ENCODE results near the gene ANO4.

ANO4 gene

GRCh38 chr12:100794441-100795173, at the start of gene ANO4:
ANO4 (plus strand) TSS chr12:100794776; CDS start chr12:100901786, 107,010 bp downstream.
- no peak for DNase-seq

- no peak for DNase-seq
Measured at GRCh38 chr12:100745378-100746071, 49.1 kb upstream of the ANO4 start.

GRCh38 chr12:100752841-100753240, 41.7 kb upstream of the ANO4 start:
- DNase-seq, result no peak

- DNase-seq, result no peak
Measured at GRCh38 chr12:100753837-100754236, 40.7 kb upstream of the ANO4 start.

GRCh38 chr12:100755186-100755585, 39.4 kb upstream of the ANO4 start:
- DNase-seq, result no peak

- no peak for DNase-seq
Measured at GRCh38 chr12:100758083-100758482, 36.5 kb upstream of the ANO4 start.

GRCh38 chr12:100767371-100767770, 27.2 kb upstream of the ANO4 start:
- no peak for DNase-seq

- DNase-seq, result no peak
Measured at GRCh38 chr12:100767950-100768349, 26.6 kb upstream of the ANO4 start.

- no peak for DNase-seq
Measured at GRCh38 chr12:100778967-100779590, 15.5 kb upstream of the ANO4 start.

- DNase-seq, result no peak
Measured at GRCh38 chr12:100789146-100789545, 5.4 kb upstream of the ANO4 start.

- no peak for DNase-seq
Measured at GRCh38 chr12:100789975-100790374, 4.6 kb upstream of the ANO4 start.

GRCh38 chr12:100790552-100790951, 4.0 kb upstream of the ANO4 start:
- DNase-seq, result no peak

- DNase-seq, result no peak
Measured at GRCh38 chr12:100793182-100793581, 1.4 kb upstream of the ANO4 start.

GRCh38 chr12:100795174-100795799, 711 bp downstream of the ANO4 start:
- no peak for DNase-seq

- no peak for DNase-seq
Measured at GRCh38 chr12:100795800-100796179, 1.2 kb downstream of the ANO4 start.

- no peak for DNase-seq
Measured at GRCh38 chr12:100796621-100797020, 2.0 kb downstream of the ANO4 start.

GRCh38 chr12:100797246-100797645, 2.7 kb downstream of the ANO4 start:
- no peak for DNase-seq

- no peak for DNase-seq
Measured at GRCh38 chr12:100797786-100798185, 3.2 kb downstream of the ANO4 start.

- DNase-seq, result no peak
Measured at GRCh38 chr12:100798286-100799160, 3.9 kb downstream of the ANO4 start.

GRCh38 chr12:100799770-100800169, 5.2 kb downstream of the ANO4 start:
- no peak for DNase-seq

GRCh38 chr12:100800723-100801122, 6.1 kb downstream of the ANO4 start:
- DNase-seq, result no peak

GRCh38 chr12:100801320-100801719, 6.7 kb downstream of the ANO4 start:
- DNase-seq, result no peak

- DNase-seq, result no peak
Measured at GRCh38 chr12:100808777-100809176, 14.2 kb downstream of the ANO4 start.

Data from CD4-positive, alpha-beta T cell treated with Interleukin-4 for 1 hour (primary cell).